H1 (cell line): ENCODE results near the gene MUC2. TPM values are rescaled to one million over a fixed set of nuclear protein-coding genes. Genes with fewer than 3 reads are reported as not detected.

ENCODE experiments used
- BACH1 ChIP-seq: IDR thresholded peaks from 2 replicates; pipeline ENCODE4 v1.6.1; 2012; ENCODE audit warnings: low read length, improper control_type of control experiment
- KDM1A ChIP-seq: fragments of 200-600, 300-600 bp; sonication (generic); IDR thresholded peaks from 2 replicates; pipeline ENCODE4 v1.7.1; 2016; ENCODE audit warnings: mild to moderate bottlenecking, low read length, borderline replicate concordance
- KDM4A ChIP-seq: IDR thresholded peaks from one replicate; pipeline ENCODE4 v1.7.1; 2012; ENCODE audit warnings: low read depth, mild to moderate bottlenecking, moderate library complexity, low read length, inconsistent platforms; ENCODE audit not compliant: severe bottlenecking
- POLR2A ChIP-seq, 2 experiments: IDR thresholded peaks; 1 replicate in 1 of 2; 2 replicates in 1 of 2; pipeline ENCODE4 v1.6.1; 2011; ENCODE audit warnings: low read depth in 2 of 2, low read length in 2 of 2, mild to moderate bottlenecking in 2 of 2; ENCODE audit errors: control extremely low read depth in 1 of 2
- SAP30 ChIP-seq: fragments of 300-600 bp; sonication (generic); IDR thresholded peaks from 2 replicates; pipeline ENCODE4 v1.7.1; 2012; ENCODE audit warnings: low read length, moderate library complexity, mild to moderate bottlenecking, inconsistent platforms; ENCODE audit not compliant: insufficient read depth, insufficient replicate concordance
- SIRT6 ChIP-seq: IDR thresholded peaks from one replicate; pipeline ENCODE4 v1.7.1; 2012; ENCODE audit warnings: low read length, inconsistent platforms
- TBP ChIP-seq: IDR thresholded peaks from 2 replicates; pipeline ENCODE4 v1.6.1; 2011; ENCODE audit warnings: low read depth, low read length, improper control_type of control experiment
- polyA plus RNA-seq, 7 experiments: library from polyadenylated mRNA; depleted of rRNA in 3 of 7; stranded (reverse) in 5 of 7; unstranded in 2 of 7; fragments of >200 nt in 5 of 7; fragments of 200-250 nt in 2 of 7; gene quantifications; 1 replicate in 5 of 7; 2 replicates in 1 of 7; 4 replicates in 1 of 7; pipeline versions ENCODE4 v1.2.1 to v1.2.3, GENCODE V29; 2011 to 2013; ENCODE audit warnings: missing spikeins in 2 of 7, mixed read lengths in 2 of 7
- total RNA-seq: library from RNA; stranded (reverse); fragmentation: NEBNext Ultra II Directional; extraction: Animal tissue kit (Norgen Biotek cat#: 25700); gene quantifications from 2 replicates; pipeline ENCODE4 v1.2.1, GENCODE V29; 2021
- TF ChIP-seq, protein P1 (sequence below): fragments of 300-600 bp; sonication (generic); IDR thresholded peaks from 2 replicates; pipeline ENCODE4 v1.7.1; 2012; ENCODE audit warnings: low read length, moderate library complexity, mild to moderate bottlenecking, inconsistent platforms; ENCODE audit not compliant: insufficient replicate concordance

MUC2 gene
- total and polyA plus RNA-seq, 2 of the 8 experiments (the other 6 are each of a cell fraction or from before 2014, with no cell fraction given): not detected

DNA sequence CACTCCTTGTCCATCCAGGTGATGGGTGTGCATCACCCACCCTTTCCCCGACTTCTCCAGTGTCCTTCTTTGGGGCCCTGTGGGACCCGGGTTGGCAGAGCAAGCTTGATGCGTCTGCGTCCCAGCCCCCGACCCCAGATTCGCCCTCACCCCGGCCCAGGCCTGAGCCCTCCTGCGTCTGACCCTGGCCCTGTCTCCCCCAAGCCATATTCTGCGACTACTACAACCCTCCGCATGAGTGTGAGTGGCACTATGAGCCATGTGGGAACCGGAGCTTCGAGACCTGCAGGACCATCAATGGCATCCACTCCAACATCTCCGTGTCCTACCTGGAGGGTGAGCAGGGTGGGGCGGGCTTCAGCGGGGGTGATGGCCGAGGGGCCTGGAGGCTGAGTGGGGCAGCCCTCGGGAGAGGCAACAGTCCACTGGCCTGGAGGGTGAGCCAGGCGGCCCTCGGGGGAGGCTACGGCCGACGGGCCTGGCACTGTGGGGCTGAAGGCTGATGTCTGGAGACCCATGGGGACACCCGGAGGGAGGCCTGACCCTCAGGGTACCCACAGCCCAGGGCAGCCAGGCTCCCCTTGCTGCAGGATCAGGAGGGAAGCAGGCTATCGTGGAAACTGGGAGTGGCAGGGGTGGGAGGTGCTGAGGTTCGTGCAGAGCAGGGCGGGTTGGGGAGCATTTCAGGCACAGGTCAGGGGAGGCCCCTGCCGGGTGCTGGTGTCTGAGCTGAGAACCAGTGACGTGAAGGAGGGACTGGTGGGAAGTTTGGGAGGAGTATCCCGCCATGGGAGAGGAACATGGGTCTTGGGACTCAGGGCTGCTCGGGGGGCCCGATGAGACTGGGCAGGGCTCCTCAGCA lies 15.3 kb downstream of the MUC2 start (continued):
- TF ChIP-seq, protein P1, sequence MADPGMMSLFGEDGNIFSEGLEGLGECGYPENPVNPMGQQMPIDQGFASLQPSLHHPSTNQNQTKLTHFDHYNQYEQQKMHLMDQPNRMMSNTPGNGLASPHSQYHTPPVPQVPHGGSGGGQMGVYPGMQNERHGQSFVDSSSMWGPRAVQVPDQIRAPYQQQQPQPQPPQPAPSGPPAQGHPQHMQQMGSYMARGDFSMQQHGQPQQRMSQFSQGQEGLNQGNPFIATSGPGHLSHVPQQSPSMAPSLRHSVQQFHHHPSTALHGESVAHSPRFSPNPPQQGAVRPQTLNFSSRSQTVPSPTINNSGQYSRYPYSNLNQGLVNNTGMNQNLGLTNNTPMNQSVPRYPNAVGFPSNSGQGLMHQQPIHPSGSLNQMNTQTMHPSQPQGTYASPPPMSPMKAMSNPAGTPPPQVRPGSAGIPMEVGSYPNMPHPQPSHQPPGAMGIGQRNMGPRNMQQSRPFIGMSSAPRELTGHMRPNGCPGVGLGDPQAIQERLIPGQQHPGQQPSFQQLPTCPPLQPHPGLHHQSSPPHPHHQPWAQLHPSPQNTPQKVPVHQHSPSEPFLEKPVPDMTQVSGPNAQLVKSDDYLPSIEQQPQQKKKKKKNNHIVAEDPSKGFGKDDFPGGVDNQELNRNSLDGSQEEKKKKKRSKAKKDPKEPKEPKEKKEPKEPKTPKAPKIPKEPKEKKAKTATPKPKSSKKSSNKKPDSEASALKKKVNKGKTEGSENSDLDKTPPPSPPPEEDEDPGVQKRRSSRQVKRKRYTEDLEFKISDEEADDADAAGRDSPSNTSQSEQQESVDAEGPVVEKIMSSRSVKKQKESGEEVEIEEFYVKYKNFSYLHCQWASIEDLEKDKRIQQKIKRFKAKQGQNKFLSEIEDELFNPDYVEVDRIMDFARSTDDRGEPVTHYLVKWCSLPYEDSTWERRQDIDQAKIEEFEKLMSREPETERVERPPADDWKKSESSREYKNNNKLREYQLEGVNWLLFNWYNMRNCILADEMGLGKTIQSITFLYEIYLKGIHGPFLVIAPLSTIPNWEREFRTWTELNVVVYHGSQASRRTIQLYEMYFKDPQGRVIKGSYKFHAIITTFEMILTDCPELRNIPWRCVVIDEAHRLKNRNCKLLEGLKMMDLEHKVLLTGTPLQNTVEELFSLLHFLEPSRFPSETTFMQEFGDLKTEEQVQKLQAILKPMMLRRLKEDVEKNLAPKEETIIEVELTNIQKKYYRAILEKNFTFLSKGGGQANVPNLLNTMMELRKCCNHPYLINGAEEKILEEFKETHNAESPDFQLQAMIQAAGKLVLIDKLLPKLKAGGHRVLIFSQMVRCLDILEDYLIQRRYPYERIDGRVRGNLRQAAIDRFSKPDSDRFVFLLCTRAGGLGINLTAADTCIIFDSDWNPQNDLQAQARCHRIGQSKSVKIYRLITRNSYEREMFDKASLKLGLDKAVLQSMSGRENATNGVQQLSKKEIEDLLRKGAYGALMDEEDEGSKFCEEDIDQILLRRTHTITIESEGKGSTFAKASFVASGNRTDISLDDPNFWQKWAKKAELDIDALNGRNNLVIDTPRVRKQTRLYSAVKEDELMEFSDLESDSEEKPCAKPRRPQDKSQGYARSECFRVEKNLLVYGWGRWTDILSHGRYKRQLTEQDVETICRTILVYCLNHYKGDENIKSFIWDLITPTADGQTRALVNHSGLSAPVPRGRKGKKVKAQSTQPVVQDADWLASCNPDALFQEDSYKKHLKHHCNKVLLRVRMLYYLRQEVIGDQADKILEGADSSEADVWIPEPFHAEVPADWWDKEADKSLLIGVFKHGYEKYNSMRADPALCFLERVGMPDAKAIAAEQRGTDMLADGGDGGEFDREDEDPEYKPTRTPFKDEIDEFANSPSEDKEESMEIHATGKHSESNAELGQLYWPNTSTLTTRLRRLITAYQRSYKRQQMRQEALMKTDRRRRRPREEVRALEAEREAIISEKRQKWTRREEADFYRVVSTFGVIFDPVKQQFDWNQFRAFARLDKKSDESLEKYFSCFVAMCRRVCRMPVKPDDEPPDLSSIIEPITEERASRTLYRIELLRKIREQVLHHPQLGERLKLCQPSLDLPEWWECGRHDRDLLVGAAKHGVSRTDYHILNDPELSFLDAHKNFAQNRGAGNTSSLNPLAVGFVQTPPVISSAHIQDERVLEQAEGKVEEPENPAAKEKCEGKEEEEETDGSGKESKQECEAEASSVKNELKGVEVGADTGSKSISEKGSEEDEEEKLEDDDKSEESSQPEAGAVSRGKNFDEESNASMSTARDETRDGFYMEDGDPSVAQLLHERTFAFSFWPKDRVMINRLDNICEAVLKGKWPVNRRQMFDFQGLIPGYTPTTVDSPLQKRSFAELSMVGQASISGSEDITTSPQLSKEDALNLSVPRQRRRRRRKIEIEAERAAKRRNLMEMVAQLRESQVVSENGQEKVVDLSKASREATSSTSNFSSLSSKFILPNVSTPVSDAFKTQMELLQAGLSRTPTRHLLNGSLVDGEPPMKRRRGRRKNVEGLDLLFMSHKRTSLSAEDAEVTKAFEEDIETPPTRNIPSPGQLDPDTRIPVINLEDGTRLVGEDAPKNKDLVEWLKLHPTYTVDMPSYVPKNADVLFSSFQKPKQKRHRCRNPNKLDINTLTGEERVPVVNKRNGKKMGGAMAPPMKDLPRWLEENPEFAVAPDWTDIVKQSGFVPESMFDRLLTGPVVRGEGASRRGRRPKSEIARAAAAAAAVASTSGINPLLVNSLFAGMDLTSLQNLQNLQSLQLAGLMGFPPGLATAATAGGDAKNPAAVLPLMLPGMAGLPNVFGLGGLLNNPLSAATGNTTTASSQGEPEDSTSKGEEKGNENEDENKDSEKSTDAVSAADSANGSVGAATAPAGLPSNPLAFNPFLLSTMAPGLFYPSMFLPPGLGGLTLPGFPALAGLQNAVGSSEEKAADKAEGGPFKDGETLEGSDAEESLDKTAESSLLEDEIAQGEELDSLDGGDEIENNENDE: no peak
- TF ChIP-seq KDM1A (no peak), BACH1 (no peak), SIRT6 (no peak), SAP30 (no peak), POLR2A (IDR thresholded peaks at IDR 0.05; ENCODE audit: control extremely low read depth in 1 of 2, low read depth in 2 of 2, low read length in 2 of 2) (no peak), TBP (no peak), KDM4A (no peak)
